Left forelimb (tissue), 1 donor: Measurements from ENCODE around the gene ANKRD37.
A peak's percentile ranks its signal among the peaks of the same experiment; 100 is the strongest.

Experiments
- DNase-seq: peaks from one replicate; pipeline ENCODE4 v3.0.0-alpha.2; 2018; ENCODE audit warnings: low spot score

ANKRD37 gene

DNA sequence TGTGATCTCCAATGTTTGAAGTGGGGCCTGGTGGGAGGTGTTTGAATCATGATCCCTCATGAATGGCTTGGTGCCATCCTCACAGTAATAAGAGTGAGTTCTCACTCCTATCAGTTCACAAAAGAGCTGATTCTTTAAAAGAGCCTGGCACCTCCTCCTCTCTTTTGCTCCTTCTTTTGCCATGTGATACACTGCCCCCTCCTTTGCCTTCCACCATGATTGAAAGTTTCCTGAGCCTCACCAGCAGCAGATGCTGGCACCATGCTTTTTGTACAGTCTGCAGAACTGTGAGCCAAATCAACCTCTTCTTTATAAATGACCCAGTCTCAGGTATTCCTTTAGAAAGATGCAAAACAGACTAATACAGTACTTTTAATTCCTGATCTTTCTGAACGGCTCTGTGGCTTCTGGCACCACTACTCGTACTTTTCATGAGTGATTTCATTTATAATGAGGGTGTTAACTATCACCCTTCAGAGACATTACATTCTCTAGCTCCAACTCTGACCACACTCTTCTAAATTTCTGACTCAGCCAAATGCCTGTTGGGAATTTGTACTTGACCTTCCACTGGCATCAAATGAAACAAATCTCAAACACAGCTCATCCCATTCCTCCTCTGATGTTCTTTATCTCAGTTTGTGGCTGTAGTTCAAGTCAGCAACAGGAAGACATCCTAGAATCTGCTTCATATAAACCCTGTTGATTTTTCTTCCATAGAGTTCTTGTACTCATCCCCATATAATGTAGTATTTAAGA is 24.9 kb downstream of the ANKRD37 start:
- no peak for DNase-seq

DNA sequence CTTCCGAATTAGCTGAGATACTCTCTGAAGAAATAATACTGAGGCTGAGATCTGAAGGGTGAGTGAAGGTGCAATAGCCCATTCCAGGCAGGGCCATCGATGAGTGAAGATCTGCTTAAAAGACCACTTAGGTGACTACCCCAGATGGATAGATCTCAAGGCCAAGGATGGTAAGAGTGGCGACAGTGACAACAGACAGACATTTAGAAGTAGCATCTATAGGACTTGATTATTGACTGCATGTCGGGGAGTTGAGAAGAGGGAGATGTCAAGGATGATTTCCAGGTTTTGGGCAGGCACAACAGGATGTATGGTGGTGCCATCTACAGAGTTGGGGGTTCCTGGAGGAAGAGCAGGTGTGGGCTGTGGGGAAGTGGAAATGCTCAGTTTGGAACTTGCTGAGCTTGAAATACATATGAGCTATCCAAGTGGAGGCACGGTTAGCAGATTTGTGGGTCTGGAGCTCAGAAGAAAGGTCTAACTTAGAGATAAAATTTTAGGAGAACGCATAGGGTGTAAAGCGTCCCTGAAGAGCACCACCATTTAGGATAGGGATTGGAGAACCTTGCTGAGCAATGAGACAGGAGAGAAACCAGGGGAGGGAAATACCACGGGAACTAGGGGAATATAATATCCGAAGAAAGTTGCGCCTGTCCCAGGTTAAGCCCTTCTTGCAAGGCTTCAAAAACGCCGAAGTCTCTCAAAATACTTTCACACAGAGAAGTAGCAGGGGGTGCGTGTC is 28.4 kb downstream of the ANKRD37 start:
- DNase-seq: no peak

DNA sequence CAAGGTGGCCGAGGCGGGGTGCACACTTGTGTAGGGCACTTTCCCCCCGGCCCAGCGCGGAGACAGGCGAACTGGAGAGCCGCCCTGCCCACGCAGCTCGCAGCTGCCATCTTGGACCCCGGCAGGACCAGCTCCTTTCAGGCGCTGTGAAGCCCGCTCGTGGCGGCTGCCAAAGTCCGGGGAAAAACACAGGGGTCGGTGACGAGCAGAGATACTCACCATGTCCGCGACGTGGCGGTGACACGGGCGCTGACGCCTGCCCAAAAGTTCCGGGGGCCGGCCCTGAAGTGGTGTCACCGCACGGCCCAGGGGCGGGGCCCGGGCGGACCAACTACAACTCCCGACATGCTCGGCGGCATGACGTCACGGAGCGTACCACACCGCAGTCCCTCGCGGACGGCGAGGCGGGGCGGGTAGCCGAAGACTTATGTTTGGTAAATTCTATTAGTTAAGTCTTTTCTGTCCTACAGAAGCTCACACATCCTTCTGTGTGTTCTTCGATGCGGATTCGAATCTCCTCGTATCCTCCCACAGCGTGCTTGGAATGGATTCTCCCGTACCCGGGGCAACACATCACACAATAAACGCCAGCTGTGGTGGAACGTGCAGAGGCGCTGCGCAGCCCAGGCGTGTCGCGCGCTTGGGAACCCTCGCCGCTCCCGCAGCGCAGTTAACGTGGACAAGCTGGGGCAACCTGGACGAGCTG is 29.2 kb downstream of the ANKRD37 start, which contains the start of gene UFSP2:
Gene UFSP2, minus strand, starts transcription at position 318 of the 706 bp plus-strand sequence. Its CDS starts 96 bp downstream, at position 222.
- peak; percentile 96 for DNase-seq

DNA sequence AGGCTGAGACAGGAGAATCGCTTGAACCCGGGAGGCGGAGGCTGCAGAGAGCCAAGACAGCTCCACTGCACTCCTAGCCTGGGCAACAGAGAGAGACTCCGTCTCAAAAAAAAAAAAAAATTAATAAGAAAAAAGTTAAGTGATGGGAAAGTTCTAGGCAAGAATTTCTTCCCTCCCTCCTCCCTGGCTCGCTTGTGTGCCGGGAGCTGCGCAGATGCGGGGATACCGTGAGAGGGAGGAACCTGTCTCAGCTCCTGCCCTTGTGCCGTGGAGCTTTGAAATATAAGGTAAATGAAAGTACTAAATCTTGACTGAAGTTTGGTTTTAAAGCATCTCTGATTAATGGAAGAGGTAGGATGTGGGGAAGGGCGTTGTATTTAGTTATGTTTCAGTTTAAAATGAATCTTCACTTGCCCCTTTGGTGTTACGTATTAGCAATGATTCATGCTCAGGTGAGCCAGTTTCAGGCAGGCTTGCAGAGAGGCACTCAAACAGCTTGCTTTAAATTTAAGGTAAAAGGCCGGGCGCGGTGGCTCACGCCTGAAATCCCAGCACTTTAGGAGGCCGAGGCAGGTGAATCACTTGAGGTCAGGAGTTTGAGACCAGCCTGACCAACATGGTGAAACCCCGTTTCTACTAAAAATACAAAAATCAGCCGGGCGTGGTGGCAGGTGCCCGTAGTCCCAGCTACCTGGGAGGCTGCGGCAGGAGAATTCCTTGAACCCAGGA is 30.5 kb downstream of the ANKRD37 start:
- DNase-seq: no peak

DNA sequence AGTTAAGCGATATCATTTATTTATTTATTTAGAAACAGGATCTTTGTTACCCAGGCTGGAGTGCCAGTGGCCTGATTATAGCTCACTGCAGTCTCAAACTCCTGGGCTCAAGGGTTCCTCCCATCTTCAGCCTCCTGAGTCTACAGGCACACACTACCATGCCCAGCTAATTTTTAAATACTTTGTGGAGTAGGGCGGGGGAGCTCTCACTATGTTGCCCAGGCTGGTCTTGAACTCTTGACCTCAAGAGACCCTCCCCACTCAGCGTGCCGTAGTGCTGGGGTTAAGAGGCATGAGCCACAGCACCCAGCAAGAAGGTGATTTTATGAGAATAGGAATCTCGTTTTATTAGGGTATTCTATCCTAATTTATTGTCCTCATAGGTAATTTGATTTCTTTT is 33.0 kb downstream of the ANKRD37 start:
- no peak for DNase-seq

DNA sequence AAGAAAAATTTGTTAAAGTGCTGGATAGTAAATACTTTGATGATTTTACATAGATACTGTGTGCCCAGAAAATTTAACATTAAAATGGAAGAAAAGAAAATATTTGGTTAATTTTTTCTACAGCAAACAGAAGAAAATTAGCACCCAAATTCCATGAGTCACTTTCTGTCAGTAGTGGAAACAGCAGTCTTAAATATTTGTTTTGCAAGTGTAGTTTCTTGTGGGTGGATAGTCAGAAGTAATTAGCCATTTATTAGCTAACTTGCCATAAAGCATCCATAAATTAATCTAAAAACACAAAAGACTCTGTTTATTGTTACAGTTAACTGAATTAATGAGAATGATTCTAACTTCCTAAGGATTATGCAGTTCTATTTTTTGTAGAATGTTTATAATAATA is 38.8 kb downstream of the ANKRD37 start:
- DNase-seq: no peak

DNA sequence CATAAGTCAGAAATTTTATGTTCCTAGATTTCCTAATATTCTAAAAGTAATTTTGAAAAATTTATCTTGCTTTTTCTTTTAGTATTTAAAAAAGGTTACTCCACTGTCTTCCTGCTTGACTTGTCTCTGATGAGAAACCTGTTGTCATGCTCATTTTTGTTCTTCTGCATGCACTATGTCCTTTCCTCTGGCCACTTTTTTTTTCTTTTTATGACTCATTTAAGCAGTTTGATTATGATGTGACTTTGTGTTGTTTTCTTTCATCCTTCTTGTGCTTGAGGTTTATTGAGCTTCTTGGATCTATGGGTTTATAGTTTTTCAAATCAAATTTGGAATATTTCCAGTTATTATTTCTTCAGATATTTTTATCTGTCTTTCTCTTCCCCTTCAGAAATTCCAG is 41.2 kb downstream of the ANKRD37 start:
- no peak for DNase-seq

DNA sequence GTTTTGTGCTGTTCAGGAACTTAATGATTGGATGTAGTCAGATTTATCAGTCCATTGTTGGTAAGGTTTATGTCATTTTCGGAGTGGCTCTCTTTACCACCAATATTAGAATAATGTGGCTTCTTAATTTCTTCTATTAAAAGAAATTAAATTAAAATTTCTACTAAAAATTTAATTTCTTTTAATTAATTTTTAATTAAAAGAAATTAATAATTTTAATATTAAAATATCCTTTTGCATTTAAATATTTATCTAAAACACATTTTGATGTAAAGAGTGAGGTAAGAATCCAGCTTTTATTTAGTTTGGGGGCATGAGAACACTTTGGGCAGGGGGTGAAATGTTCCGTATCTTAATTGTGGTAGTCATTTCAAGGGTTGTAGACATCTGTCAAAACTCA is 44.8 kb downstream of the ANKRD37 start:
- no peak for DNase-seq

DNA sequence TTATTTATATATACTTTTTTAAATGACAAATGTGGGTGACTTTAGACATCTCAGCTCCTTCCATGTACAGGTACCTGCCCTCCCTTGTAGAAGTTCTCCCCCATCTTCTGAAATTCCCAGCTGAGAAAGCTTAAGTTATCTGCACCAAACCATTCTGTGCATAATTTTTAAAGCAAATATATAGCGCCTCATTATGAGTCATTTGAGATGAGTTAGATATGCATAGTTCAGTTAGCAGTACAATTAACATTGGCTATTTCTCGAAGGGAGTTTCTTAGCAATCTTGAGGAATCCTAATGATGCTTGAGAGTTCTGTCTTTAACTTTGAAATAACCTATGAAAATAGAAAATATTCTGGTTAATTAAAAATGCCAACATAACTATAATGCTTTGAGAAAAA is 48.6 kb downstream of the ANKRD37 start:
- DNase-seq: no peak
